Measurements from ENCODE around the gene IQGAP1.

The IQGAP1 gene

DNA sequence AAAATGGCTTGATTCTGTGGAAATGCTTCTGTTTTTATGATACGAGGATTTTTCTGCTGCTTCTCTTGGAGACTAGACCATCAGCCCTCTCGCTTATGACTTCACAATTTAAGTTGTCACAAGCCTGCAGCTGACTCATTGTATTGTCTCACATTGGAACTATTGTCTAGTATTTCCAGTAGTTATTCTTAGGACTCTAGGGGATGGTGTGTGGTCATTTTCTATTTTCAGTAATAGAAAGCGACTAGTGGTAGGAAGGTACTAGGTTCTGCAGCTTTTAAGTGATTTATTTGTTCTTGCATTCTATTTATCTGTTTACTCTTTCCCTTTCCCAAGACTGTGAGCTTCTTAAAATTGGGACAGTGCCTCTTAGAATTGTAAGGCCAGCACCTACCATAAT, 75.3 kb downstream of the IQGAP1 start:
- no peak overlapping the region for H3K4me3 ChIP-seq (ENCODE audit: low read depth, low read length)
- TF ChIP-seq, protein P1, sequence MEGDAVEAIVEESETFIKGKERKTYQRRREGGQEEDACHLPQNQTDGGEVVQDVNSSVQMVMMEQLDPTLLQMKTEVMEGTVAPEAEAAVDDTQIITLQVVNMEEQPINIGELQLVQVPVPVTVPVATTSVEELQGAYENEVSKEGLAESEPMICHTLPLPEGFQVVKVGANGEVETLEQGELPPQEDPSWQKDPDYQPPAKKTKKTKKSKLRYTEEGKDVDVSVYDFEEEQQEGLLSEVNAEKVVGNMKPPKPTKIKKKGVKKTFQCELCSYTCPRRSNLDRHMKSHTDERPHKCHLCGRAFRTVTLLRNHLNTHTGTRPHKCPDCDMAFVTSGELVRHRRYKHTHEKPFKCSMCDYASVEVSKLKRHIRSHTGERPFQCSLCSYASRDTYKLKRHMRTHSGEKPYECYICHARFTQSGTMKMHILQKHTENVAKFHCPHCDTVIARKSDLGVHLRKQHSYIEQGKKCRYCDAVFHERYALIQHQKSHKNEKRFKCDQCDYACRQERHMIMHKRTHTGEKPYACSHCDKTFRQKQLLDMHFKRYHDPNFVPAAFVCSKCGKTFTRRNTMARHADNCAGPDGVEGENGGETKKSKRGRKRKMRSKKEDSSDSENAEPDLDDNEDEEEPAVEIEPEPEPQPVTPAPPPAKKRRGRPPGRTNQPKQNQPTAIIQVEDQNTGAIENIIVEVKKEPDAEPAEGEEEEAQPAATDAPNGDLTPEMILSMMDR (IDR thresholded peaks at IDR 0.05; ENCODE audit: low read depth, low read length) = no peak

DNA sequence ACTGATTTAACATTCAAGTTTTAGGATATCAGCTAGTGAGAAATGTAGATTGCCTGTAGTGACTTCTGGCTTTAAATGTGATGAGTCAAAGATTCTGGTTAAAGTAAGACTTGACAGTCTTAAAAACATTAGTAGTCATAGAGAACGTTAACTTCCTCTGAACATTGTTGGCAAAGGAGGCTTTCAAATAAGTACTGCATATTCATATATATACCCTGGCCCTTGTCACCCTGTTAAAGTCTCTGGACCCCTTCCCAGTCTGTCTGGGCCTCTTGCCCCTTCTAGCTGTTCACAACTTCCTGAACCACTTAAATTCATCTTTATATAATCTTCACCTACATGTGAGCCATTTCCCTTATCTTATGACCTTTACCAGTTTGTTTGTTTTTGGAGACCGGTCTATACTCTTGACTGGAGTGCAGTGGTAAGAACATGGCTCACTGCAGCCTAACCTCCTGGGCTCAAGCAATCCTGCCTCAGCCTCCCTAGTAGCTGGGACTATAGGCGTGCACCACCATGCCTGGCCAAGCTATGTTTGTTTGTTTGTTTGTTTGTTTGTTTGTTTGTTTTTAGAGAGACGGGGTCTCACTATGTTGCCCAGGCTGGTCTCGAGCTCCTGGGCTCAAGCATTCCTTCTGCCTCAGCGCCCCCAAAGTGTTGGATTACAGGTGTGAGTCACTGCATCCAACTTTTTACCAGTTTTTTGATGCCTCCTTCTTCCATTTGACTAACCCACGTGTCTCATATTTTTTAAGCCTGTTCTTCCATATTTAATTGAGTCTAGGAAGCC, 77.3 kb downstream of the IQGAP1 start:
- TF ChIP-seq, protein P1 (IDR thresholded peaks at IDR 0.05; ENCODE audit: low read depth, low read length) = no peak
- H3K4me3 ChIP-seq (ENCODE audit: low read depth, low read length) = no peak overlapping the region

DNA sequence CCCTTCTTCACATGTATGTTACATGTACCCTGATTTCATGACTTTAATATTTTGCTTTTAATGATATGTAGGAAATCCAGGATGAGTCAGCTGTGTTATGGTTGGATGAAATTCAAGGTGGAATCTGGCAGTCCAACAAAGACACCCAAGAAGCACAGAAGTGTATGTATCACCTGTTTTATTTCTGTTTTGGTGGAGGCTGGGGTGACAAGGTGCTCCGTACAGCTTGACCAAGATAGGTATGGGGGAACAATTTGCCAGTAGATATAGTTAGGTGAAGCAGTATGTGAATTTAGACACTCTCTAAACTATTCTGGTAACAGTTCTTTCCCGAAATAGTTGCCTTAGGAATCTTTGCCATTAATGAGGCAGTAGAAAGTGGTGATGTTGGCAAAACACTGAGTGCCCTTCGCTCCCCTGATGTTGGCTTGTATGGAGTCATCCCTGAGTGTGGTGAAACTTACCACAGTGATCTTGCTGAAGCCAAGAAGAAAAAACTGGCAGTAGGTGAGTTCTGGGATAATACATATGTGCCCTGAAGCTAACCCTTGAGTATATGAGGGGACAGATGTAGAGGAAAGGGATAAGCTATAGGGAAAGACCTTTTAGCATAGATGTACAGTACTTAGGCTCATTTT, 78.0 kb downstream of the IQGAP1 start:
- H3K4me3 ChIP-seq (ENCODE audit: low read depth, low read length) = no peak overlapping the region
- TF ChIP-seq, protein P1 (IDR thresholded peaks at IDR 0.05; ENCODE audit: low read depth, low read length) = no peak

DNA sequence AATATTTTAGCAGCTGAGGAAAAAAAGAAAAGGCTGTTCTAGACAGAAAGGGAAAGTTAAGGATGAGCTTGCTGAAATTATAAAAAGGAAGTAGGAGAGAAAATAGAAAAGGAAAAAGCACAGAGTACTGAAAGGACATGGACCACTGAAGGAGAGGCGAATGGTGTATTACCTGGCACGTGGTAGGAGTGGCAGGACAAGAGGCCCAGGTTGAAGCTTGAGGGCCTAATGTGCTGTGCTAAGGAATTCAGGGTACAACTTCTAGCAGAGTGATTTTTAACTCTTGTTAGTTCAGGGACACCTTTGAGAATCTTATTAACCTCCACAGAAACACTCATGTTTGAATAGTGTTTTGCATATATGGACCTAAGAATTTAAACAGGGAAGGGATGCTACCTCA, 81.7 kb downstream of the IQGAP1 start:
- TF ChIP-seq, protein P1 (IDR thresholded peaks at IDR 0.05; ENCODE audit: low read depth, low read length) = no peak
- H3K4me3 ChIP-seq (ENCODE audit: low read depth, low read length) = no peak overlapping the region

DNA sequence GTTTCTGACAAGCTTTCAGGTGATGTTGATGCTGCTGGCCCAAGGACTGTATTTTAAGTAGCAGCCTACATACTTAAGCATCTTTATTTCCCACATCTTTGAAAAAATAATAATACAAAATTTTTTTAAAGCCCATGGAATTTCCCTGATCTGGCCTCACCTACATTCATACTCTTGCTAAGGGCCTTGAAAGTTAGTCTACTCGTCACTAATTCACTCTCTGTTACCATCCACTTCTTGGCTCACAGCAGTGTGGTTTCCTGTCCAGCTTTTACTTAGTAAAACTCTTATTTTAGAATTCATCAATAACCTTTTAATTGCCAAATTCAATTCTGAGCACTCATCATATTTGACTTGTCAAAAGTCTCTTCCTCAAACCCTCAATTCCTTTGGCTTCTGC, 82.4 kb downstream of the IQGAP1 start:
- TF ChIP-seq, protein P1 (IDR thresholded peaks at IDR 0.05; ENCODE audit: low read depth, low read length) = no peak
- no peak overlapping the region for H3K4me3 ChIP-seq (ENCODE audit: low read depth, low read length)

DNA sequence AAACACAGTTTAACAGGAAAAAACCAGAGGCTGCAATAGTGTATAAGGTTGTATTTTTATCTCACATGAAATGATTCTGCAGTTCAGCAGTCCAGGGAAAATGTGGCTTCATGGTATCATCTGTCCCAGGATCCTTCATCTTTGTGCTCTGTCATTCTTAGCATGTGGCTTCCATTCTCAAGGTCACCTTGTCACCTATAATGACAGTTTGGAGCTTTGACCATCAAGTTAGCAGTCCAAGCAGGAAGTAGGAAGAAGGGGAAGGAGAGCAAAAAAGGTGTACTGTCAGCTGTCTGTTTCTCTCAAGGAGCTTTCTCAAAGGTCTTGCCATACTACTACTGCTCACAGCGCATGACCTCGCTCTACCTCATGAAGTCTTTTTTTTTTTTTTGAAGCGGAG, 83.1 kb downstream of the IQGAP1 start:
- H3K4me3 ChIP-seq (ENCODE audit: low read depth, low read length) = no peak overlapping the region
- TF ChIP-seq, protein P1 (IDR thresholded peaks at IDR 0.05; ENCODE audit: low read depth, low read length) = no peak

DNA sequence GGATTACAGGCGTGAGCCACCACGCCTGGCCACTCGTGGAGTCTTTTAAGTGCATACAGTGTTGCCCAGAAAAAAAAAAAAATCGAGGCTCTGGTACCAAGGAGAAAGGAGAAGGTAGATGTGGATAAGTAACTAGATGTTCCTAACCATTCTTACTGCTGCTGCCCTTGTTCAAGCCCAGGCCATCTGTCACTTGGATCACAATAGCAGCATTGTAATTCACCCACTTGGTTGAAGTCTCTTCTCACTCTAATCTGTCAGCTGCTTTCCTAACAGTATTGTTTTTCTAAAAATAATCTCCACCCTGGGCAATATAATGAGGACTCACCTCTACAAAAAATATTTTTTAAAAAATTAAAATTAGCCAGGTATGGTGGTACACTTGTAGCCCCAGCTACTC, 83.7 kb downstream of the IQGAP1 start:
- TF ChIP-seq, protein P1 (IDR thresholded peaks at IDR 0.05; ENCODE audit: low read depth, low read length) = no peak

More for the DNA sequence above, 83.7 kb downstream of the IQGAP1 start:
- H3K4me3 ChIP-seq (ENCODE audit: low read depth, low read length) = no peak overlapping the region
